ENCODE results near the gene BUD23. TPM values are rescaled to one million over a fixed set of nuclear protein-coding genes. Genes with fewer than 3 reads are reported as not detected.

Gene BUD23
- total and polyA plus RNA-seq, 4 donors = 19.1 to 52.6 (median 37.8) TPM

GRCh38 chr7:73728551-73728950, 45.2 kb downstream of the BUD23 start:
- Histone ChIP-seq H3K4me1 (ENCODE audit: control insufficient read depth in 4 of 4, insufficient read depth in 4 of 4, low read length in 3 of 4) (peaks cover 0 to 2% (median 0%) of the 10 kb centered on the region in 4 donors), H3K27ac (ENCODE audit: low read depth in 1 of 2, low read length in 2 of 2) (no peak overlapping the region), H3K4me3 (ENCODE audit: low read depth in 1 of 3, low read length in 3 of 3) (no peak overlapping the region), H3K9me3 (ENCODE audit: control insufficient read depth in 4 of 4, low read length in 3 of 4) (no peaks in the 10 kb centered on the region), H3K9ac (ENCODE audit: low read depth in 1 of 2, low read length in 2 of 2) (no peak overlapping the region), H3K27me3 (ENCODE audit: control insufficient read depth in 4 of 4, insufficient read depth in 4 of 4, low read length in 3 of 4) (no peaks in the 10 kb centered on the region), H3K36me3 (ENCODE audit: control insufficient read depth in 4 of 4, insufficient read depth in 3 of 4, low read depth in 1 of 4, low read length in 3 of 4) (no peaks in the 10 kb centered on the region)
- no peak for TF ChIP-seq ZBTB33 (IDR thresholded peaks at IDR 0.05)
- DNase-seq (ENCODE audit: low spot score) = no peak
- 66% methylated on average over 5 of the region's 5 CpGs for WGBS

- no peaks in the 10 kb centered on the region for H3K27me3 ChIP-seq (ENCODE audit: control insufficient read depth in 4 of 4, insufficient read depth in 4 of 4, low read length in 3 of 4)
- WGBS = 40% methylated on average over 3 of the region's 3 CpGs
- H3K9ac ChIP-seq (ENCODE audit: low read depth in 1 of 2, low read length in 2 of 2) = no peak overlapping the region
- DNase-seq (ENCODE audit: low spot score) = no peak
- no peaks in the 10 kb centered on the region for H3K9me3 ChIP-seq (ENCODE audit: control insufficient read depth in 4 of 4, low read length in 3 of 4)
- TF ChIP-seq TAF1 (conservative IDR thresholded peaks at IDR 0.05) (no peak), YY1 (IDR thresholded peaks at IDR 0.05) (no peak), GABPA (IDR thresholded peaks at IDR 0.05 in 1 of 2, conservative IDR thresholded peaks at IDR 0.05 in 1 of 2) (no peak), HNF4G (IDR thresholded peaks at IDR 0.05) (no peak), NR2F2 (IDR thresholded peaks at IDR 0.05) (no peak), CTCF (IDR thresholded peaks at IDR 0.05; ENCODE audit: low read depth, low read length, missing input control) (no peak), EGR1 (IDR thresholded peaks at IDR 0.05; ENCODE audit: low read depth in 2 of 2) (no peak), HNF4A (conservative IDR thresholded peaks at IDR 0.05) (no peak), ATF3 (IDR thresholded peaks at IDR 0.05) (no peak), RAD21 (IDR thresholded peaks at IDR 0.05) (no peak), JUND (IDR thresholded peaks at IDR 0.05) (no peak), MAX (IDR thresholded peaks at IDR 0.05) (no peak)
- no peak overlapping the region for H3K27ac ChIP-seq (ENCODE audit: low read depth in 1 of 2, low read length in 2 of 2)
- no peak overlapping the region for H3K4me3 ChIP-seq (ENCODE audit: low read depth in 1 of 3, low read length in 3 of 3)
- H3K36me3 ChIP-seq (ENCODE audit: control insufficient read depth in 4 of 4, insufficient read depth in 3 of 4, low read depth in 1 of 4, low read length in 3 of 4) = no peaks in the 10 kb centered on the region
- H3K4me1 ChIP-seq (ENCODE audit: control insufficient read depth in 4 of 4, insufficient read depth in 4 of 4, low read length in 3 of 4) = peaks cover 0 to 2% (median 0%) of the 10 kb centered on the region in 4 donors
Observed at GRCh38 chr7:73730485-73730884, 47.1 kb downstream of the BUD23 start.

GRCh38 chr7:73732397-73732796, 49.0 kb downstream of the BUD23 start:
- WGBS = 64% methylated on average over 2 of the region's 2 CpGs
- H3K9ac ChIP-seq (ENCODE audit: low read depth in 1 of 2, low read length in 2 of 2) = no peak overlapping the region
- no peak for DNase-seq (ENCODE audit: low spot score)
- no peaks in the 10 kb centered on the region for H3K9me3 ChIP-seq (ENCODE audit: control insufficient read depth in 4 of 4, low read length in 3 of 4)
- no peaks in the 10 kb centered on the region for H3K27me3 ChIP-seq (ENCODE audit: control insufficient read depth in 4 of 4, insufficient read depth in 4 of 4, low read length in 3 of 4)
- peaks cover 0 to under 1% (median 0%) of the 10 kb centered on the region in 4 donors for H3K4me1 ChIP-seq (ENCODE audit: control insufficient read depth in 4 of 4, insufficient read depth in 4 of 4, low read length in 3 of 4)
- no peak overlapping the region for H3K27ac ChIP-seq (ENCODE audit: low read depth in 1 of 2, low read length in 2 of 2)
- H3K4me3 ChIP-seq (ENCODE audit: low read depth in 1 of 3, low read length in 3 of 3) = no peak overlapping the region
- TF ChIP-seq HNF4G (IDR thresholded peaks at IDR 0.05) (no peak), NR2F2 (IDR thresholded peaks at IDR 0.05) (no peak), MAX (IDR thresholded peaks at IDR 0.05) (no peak), ZBTB33 (IDR thresholded peaks at IDR 0.05) (no peak), SP1 (IDR thresholded peaks at IDR 0.05) (no peak), FOXA2 (IDR thresholded peaks at IDR 0.05) (no peak), ATF3 (IDR thresholded peaks at IDR 0.05) (no peak), CTCF (IDR thresholded peaks at IDR 0.05; ENCODE audit: low read depth, low read length, missing input control) (no peak), TAF1 (conservative IDR thresholded peaks at IDR 0.05) (no peak)
- peaks cover 0 to 15% (median under 1%) of the 10 kb centered on the region in 4 donors for H3K36me3 ChIP-seq (ENCODE audit: control insufficient read depth in 4 of 4, insufficient read depth in 3 of 4, low read depth in 1 of 4, low read length in 3 of 4)
